Panc1 (cell line): ENCODE measurements around the gene MAPK14.

Experiments used
- POLR2AphosphoS5 ChIP-seq: IDR thresholded peaks from 2 replicates; pipeline ENCODE4 v1.6.1; 2012; ENCODE audit warnings: mild to moderate bottlenecking, low read depth, low read length, moderate library complexity
- TF ChIP-seq, protein P1 (sequence below): fragments of 450-650 bp; IDR thresholded peaks from 2 replicates; pipeline ENCODE4 v1.5.1; 2017; ENCODE audit warnings: mild to moderate bottlenecking

- TF ChIP-seq, protein P1, sequence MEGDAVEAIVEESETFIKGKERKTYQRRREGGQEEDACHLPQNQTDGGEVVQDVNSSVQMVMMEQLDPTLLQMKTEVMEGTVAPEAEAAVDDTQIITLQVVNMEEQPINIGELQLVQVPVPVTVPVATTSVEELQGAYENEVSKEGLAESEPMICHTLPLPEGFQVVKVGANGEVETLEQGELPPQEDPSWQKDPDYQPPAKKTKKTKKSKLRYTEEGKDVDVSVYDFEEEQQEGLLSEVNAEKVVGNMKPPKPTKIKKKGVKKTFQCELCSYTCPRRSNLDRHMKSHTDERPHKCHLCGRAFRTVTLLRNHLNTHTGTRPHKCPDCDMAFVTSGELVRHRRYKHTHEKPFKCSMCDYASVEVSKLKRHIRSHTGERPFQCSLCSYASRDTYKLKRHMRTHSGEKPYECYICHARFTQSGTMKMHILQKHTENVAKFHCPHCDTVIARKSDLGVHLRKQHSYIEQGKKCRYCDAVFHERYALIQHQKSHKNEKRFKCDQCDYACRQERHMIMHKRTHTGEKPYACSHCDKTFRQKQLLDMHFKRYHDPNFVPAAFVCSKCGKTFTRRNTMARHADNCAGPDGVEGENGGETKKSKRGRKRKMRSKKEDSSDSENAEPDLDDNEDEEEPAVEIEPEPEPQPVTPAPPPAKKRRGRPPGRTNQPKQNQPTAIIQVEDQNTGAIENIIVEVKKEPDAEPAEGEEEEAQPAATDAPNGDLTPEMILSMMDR: no peak
- TF ChIP-seq POLR2AphosphoS5: no peak
These were observed 66.6 kb downstream of the MAPK14 start for GRCh38 chr6:36094238-36094637.
